ENCODE results near the gene SYTL3.

The SYTL3 gene

GRCh38 chr6:158715330-158716311 lies 65.8 kb downstream of the SYTL3 start:
- in situ Hi-C loops (cut with HindIII; ENCODE audit: low sequenced_read_pairs) = no loop called here
- no peak for DNase-seq (ENCODE audit: low read depth)
- no peak for TF ChIP-seq CTCF (IDR thresholded peaks at IDR 0.05; ENCODE audit: low read depth, low read length, missing control alignments)
- no peak overlapping the region for H3K4me3 ChIP-seq (ENCODE audit: low read depth, low read length)

DNA sequence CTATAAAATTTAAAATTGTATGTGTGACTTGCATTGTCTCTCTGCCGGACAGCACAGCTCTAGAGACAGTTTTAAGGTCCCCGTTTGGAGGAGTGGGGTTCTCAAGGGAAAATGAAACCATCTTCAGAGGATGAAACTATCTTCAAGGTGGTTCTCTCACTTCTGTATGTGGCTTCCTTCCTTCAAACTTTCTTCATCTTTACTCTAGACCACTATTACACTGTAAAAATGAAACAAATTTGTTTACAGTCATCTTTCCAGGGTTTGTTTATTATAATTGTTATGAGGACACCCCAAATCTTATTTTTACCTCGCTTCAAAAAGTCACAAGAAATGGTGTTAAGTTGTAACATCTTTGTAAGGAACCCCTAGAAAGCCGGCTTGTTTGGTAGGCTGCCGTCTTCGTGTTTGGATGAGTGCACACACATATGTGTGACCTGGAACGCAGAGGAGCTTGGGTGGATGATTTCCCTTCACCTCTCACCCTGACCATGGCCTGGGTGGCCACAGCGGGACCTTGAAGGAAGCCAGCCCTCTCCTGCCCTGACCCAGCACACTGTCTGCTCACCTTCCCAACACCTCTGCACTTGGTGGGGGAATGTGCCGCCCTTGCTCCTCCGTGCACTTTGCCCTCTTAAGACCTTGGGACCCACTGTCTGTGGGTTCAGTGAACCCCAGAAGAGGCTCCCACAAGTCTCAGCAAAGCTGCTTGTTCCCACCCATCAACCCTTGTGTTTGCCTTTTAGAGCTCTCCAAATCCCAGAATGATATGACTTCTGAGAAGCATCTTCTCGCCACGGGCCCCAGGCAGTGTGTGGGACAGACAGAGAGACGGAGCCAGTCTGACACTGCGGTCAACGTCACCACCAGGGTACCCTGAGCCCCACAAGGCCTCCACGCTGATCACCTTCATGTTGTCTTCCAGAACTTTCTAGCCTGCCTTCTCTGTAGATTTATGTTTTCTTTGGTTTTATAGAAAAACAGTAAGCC lies 67.8 kb downstream of the SYTL3 start:
- H3K4me3 ChIP-seq (ENCODE audit: low read depth, low read length) = no peak overlapping the region
- DNase-seq (ENCODE audit: low read depth) = no peak
- in situ Hi-C loops (cut with HindIII; ENCODE audit: low sequenced_read_pairs) = no loop called here
- no peak for TF ChIP-seq CTCF (IDR thresholded peaks at IDR 0.05; ENCODE audit: low read depth, low read length, missing control alignments)

GRCh38 chr6:158718461-158719046 lies 68.7 kb downstream of the SYTL3 start:
- TF ChIP-seq CTCF (IDR thresholded peaks at IDR 0.05; ENCODE audit: low read depth, low read length, missing control alignments) = peak; percentile 72
- in situ Hi-C loops (cut with HindIII; ENCODE audit: low sequenced_read_pairs) = no loop called here
- no peak overlapping the region for H3K4me3 ChIP-seq (ENCODE audit: low read depth, low read length)
- no peak for DNase-seq (ENCODE audit: low read depth)

DNA sequence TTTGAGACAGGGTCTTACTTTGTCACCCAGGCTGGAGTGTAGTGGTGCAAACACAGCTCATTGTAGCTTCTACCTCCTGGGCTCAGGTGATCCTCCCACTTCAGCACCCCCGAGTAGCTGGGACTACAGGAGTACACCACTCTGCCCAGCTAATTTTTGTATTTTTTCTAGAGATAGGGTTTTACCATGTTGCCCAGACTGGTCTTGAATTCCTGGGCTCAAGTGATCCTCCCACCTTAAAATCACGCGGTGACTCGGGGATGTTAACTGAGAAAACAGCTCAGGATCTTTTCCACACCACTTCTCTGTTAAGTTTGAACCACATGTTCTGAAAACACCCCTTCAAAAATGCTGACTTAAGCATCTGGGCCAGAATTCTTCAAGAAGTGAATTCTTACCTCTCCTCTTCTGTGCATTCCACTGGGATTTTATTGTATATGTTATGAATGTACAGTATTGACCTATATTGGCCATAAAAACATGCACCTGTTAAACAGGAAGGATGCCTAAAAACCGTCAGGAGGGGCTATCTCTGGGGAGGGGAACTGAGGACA lies 72.4 kb downstream of the SYTL3 start:
- TF ChIP-seq CTCF (IDR thresholded peaks at IDR 0.05; ENCODE audit: low read depth, low read length, missing control alignments) = no peak
- H3K4me3 ChIP-seq (ENCODE audit: low read depth, low read length) = no peak overlapping the region
- no peak for DNase-seq (ENCODE audit: low read depth)
- in situ Hi-C loops (cut with HindIII; ENCODE audit: low sequenced_read_pairs) = no loop called here

GRCh38 chr6:158725704-158726103 lies 75.8 kb downstream of the SYTL3 start:
- in situ Hi-C loops (cut with HindIII; ENCODE audit: low sequenced_read_pairs) = no loop called here
- TF ChIP-seq CTCF (IDR thresholded peaks at IDR 0.05; ENCODE audit: low read depth, low read length, missing control alignments) = no peak
- no peak for DNase-seq (ENCODE audit: low read depth)
- no peak overlapping the region for H3K4me3 ChIP-seq (ENCODE audit: low read depth, low read length)
